HepG2 (cell line): ENCODE results near the gene USP24. TPM values are rescaled to one million over a fixed set of nuclear protein-coding genes. Genes with fewer than 3 reads are reported as not detected.

Experiments
- ARNT2 ChIP-seq: sonication (generic); formaldehyde crosslinking; IDR thresholded peaks from 2 replicates; pipeline ENCODE4 v1.8.0; 2022; ENCODE audit warnings: mild to moderate bottlenecking, low read depth, missing genetic modification reagents, moderate library complexity
- BCLAF1 ChIP-seq: fragments of 450-650 bp; IDR thresholded peaks from 2 replicates; pipeline ENCODE4 v1.6.1; 2017; ENCODE audit warnings: mild to moderate bottlenecking
- BRF2 ChIP-seq: sonication (generic); formaldehyde crosslinking; IDR thresholded peaks from 2 replicates; pipeline ENCODE4 v1.8.1; 2022; ENCODE audit warnings: mild to moderate bottlenecking, missing genetic modification reagents
- DNMT3B ChIP-seq: conservative IDR thresholded peaks from 2 replicates; pipeline ENCODE4 v1.6.1; 2016; ENCODE audit warnings: missing biosample characterization, control low read depth
- FOXA1 ChIP-seq, 2 experiments: fragments of 450-650 bp in 1 of 2; sonication (generic) in 1 of 2; formaldehyde crosslinking in 1 of 2; IDR thresholded peaks; 2 replicates each; pipeline versions ENCODE4 v1.4.0 to v1.6.1; 2016 to 2020; ENCODE audit warnings: missing genetic modification reagents in 1 of 2
- KDM1A ChIP-seq: IDR thresholded peaks from 2 replicates; pipeline ENCODE4 v1.6.1; 2016; ENCODE audit warnings: missing compliant biosample characterization
- KLF11 ChIP-seq: IDR thresholded peaks from 2 replicates; pipeline ENCODE4 v1.6.1; 2016; ENCODE audit warnings: missing compliant biosample characterization
- MLLT10 ChIP-seq: sonication (generic); formaldehyde crosslinking; IDR thresholded peaks from 2 replicates; pipeline ENCODE4 v1.4.0; 2020; ENCODE audit warnings: missing genetic modification reagents
- NCOA5 ChIP-seq: sonication (generic); formaldehyde crosslinking; IDR thresholded peaks from 2 replicates; pipeline ENCODE4 v1.4.0; 2020; ENCODE audit warnings: missing genetic modification reagents
- RELA ChIP-seq: sonication (generic); formaldehyde crosslinking; IDR thresholded peaks from 2 replicates; pipeline ENCODE4 v1.4.0; 2020; ENCODE audit warnings: missing genetic modification reagents
- TBX2 ChIP-seq: sonication (generic); formaldehyde crosslinking; IDR thresholded peaks from 2 replicates; pipeline ENCODE4 v1.5.0; 2020; ENCODE audit warnings: missing genetic modification reagents, mild to moderate bottlenecking, borderline replicate concordance
- TERF1 ChIP-seq: sonication (generic); formaldehyde crosslinking; IDR thresholded peaks from 2 replicates; pipeline ENCODE4 v1.8.0; 2022; ENCODE audit warnings: mild to moderate bottlenecking, missing genetic modification reagents, moderate library complexity
- ZBTB2 ChIP-seq: sonication (generic); formaldehyde crosslinking; IDR thresholded peaks from 2 replicates; pipeline ENCODE4 v1.8.0; 2022; ENCODE audit warnings: low read depth, missing genetic modification reagents
- ZFP36 ChIP-seq: fragments of 150-350 bp; IDR thresholded peaks from 2 replicates; pipeline ENCODE4 v1.6.1; 2018; ENCODE audit warnings: borderline replicate concordance, low read length, low read depth; ENCODE audit not compliant: partially characterized antibody
- ZMYM4 ChIP-seq: sonication (generic); formaldehyde crosslinking; IDR thresholded peaks from 2 replicates; pipeline ENCODE4 v1.8.1; 2023; ENCODE audit warnings: mild to moderate bottlenecking, missing genetic modification reagents
- ZNF101 ChIP-seq: sonication (generic); formaldehyde crosslinking; IDR thresholded peaks from 2 replicates; pipeline ENCODE4 v1.4.0; 2020; ENCODE audit warnings: mild to moderate bottlenecking, low read depth, missing genetic modification reagents, borderline replicate concordance
- ZNF296 ChIP-seq: sonication (generic); formaldehyde crosslinking; conservative IDR thresholded peaks from 2 replicates; pipeline ENCODE4 v1.5.0; 2020; ENCODE audit warnings: mild to moderate bottlenecking, missing genetic modification reagents
- ZNF317 ChIP-seq: sonication (generic); formaldehyde crosslinking; IDR thresholded peaks from 2 replicates; pipeline ENCODE4 v1.5.0; 2020; ENCODE audit warnings: mild to moderate bottlenecking, missing genetic modification reagents
- ZNF362 ChIP-seq: sonication (generic); formaldehyde crosslinking; IDR thresholded peaks from 2 replicates; pipeline ENCODE4 v1.4.0; 2020; ENCODE audit warnings: missing genetic modification reagents, mild to moderate bottlenecking, borderline replicate concordance
- ZNF468 ChIP-seq: sonication (generic); formaldehyde crosslinking; IDR thresholded peaks from 2 replicates; pipeline ENCODE4 v1.8.0; 2022; ENCODE audit warnings: mild to moderate bottlenecking, moderate library complexity, missing genetic modification reagents
- ZNF550 ChIP-seq: sonication (generic); formaldehyde crosslinking; IDR thresholded peaks from 2 replicates; pipeline ENCODE4 v1.4.0; 2020; ENCODE audit warnings: mild to moderate bottlenecking, missing genetic modification reagents, borderline replicate concordance
- ZNF781 ChIP-seq: sonication (generic); formaldehyde crosslinking; IDR thresholded peaks from 2 replicates; pipeline ENCODE4 v1.5.1; 2020; ENCODE audit warnings: borderline replicate concordance, mild to moderate bottlenecking, missing genetic modification reagents; ENCODE audit errors: not compliant biosample characterization
- polyA plus RNA-seq, 8 experiments: library from polyadenylated mRNA; depleted of rRNA in 3 of 8; stranded (reverse) in 7 of 8; unstranded in 1 of 8; fragments of >200 nt; fragmentation: Illumina TruSeq in 4 of 8; extraction: Trizol in 4 of 8; gene quantifications; 2 replicates each; pipeline versions ENCODE4 v1.2.1 to v1.2.3, GENCODE V29; 2011 to 2016; ENCODE audit warnings: low read depth in 4 of 8, missing spikeins in 1 of 8, mixed read lengths in 1 of 8; ENCODE audit not compliant: insufficient read depth in 1 of 8
- total RNA-seq, 5 experiments: library from RNA; depleted of rRNA; stranded (reverse); fragments of >200 nt; fragmentation: Illumina TruSeq; extraction: Trizol; gene quantifications; 2 replicates each; pipeline ENCODE4 v1.2.3, GENCODE V29; 2016; ENCODE audit warnings: low read depth in 1 of 5

USP24 gene
- total and polyA plus RNA-seq, 2 of the 13 experiments (the other 11 are each of a cell fraction or from before 2014, with no cell fraction given): 18.8 to 47.6 TPM

- TF ChIP-seq TERF1 (CRISPR knock-in tag) (no peak), ZNF468 (no peak), ZNF296 (CRISPR knock-in tag) (no peak), ZNF362 (CRISPR knock-in tag) (no peak), ZNF550 (CRISPR knock-in tag) (no peak), ZMYM4 (CRISPR knock-in tag) (peak; percentile 27; the same call in 1 of the 2 replicates), ARNT2 (no peak), DNMT3B (no peak), ZNF317 (CRISPR knock-in tag) (no peak), ZBTB2 (CRISPR knock-in tag) (no peak), BCLAF1 (no peak), KLF11 (CRISPR knock-in tag) (no peak), ZFP36 (no peak), NCOA5 (CRISPR knock-in tag) (no peak), ZNF781 (CRISPR knock-in tag) (no peak), TBX2 (CRISPR knock-in tag) (peak; percentile 71; the same call in 1 of the 2 replicates), BRF2 (CRISPR knock-in tag) (no peak), MLLT10 (no peak), ZNF101 (CRISPR knock-in tag) (no peak), KDM1A (CRISPR knock-in tag) (no peak), FOXA1 (IDR thresholded peaks at IDR 0.05) (no peak), FOXA1 (CRISPR knock-in tag; IDR thresholded peaks at IDR 0.05) (peak; percentile 75), RELA (CRISPR knock-in tag) (no peak)
Measured at GRCh38 chr1:55210990-55211801, 4.0 kb downstream of the USP24 start (continued).
